Smooth muscle cell of the umbilical artery (primary cell): ENCODE results near the gene CPLX3. TPM values are rescaled to one million over a fixed set of nuclear protein-coding genes. Genes with fewer than 3 reads are reported as not detected.

ENCODE experiments used
- total RNA-seq: library from RNA; depleted of rRNA; stranded (reverse); fragments of >200 nt; gene quantifications from 2 replicates; pipeline ENCODE4 v1.2.3, GENCODE V29; 2014

Gene CPLX3
- total RNA-seq: not detected in 2 replicates

GRCh38 chr15:74826364-74826819 is at the start of gene CPLX3:
TSS of gene CPLX3 (plus strand) at chr15:74826627. CDS start at chr15:74826704, 77 bp downstream.

GRCh38 chr15:74781431-74782258 is 44.8 kb upstream of the CPLX3 start, which contains the start of gene CSK:
TSS of gene CSK (plus strand) at chr15:74782080. CDS start at chr15:74798298, 16,218 bp downstream.

GRCh38 chr15:74812533-74812932 is 13.9 kb upstream of the CPLX3 start, which contains the start of gene LMAN1L:
TSS of gene LMAN1L (plus strand) at chr15:74812835. CDS start at chr15:74812855, 20 bp downstream.

GRCh38 chr15:74842581-74843444 is 16.4 kb downstream of the CPLX3 start, which contains the start of gene ULK3:
TSS of gene ULK3 (minus strand) at chr15:74843156. CDS start at chr15:74843105, 51 bp downstream.

GRCh38 chr15:74873036-74873755 is 46.8 kb downstream of the CPLX3 start, which contains the start of gene SCAMP2:
TSS of gene SCAMP2 (minus strand) at chr15:74873365. CDS start at chr15:74873255, 110 bp downstream.

Other genes with a start within 250 kb of the CPLX3 start
- 54.3 and 55.3 TPM in 2 replicates for gene CLK3, start 210.8 kb upstream of the CPLX3 start, total RNA-seq
- 8.9 and 17.8 TPM in 2 replicates for gene EDC3, start 130.6 kb upstream of the CPLX3 start, total RNA-seq
- gene CYP1A1, start 101.1 kb upstream of the CPLX3 start, total RNA-seq: 0.30 TPM in 1 of 2 replicates, not detected in the other
- not detected in 2 replicates for gene CYP1A2, start 77.8 kb upstream of the CPLX3 start, total RNA-seq
- gene CSK, start 44.5 kb upstream of the CPLX3 start, total RNA-seq: 23.5 and 63.5 TPM in 2 replicates
- gene LMAN1L, start 13.8 kb upstream of the CPLX3 start, total RNA-seq: not detected in 2 replicates
- 14.0 and 23.5 TPM in 2 replicates for gene ULK3, start 16.5 kb downstream of the CPLX3 start, total RNA-seq
- 19.0 and 35.3 TPM in 2 replicates for gene SCAMP2, start 46.7 kb downstream of the CPLX3 start, total RNA-seq
- 68.3 and 108 TPM in 2 replicates for gene MPI, start 63.4 kb downstream of the CPLX3 start, total RNA-seq
- 55.5 and 60.9 TPM in 2 replicates for gene FAM219B, start 80.2 kb downstream of the CPLX3 start, total RNA-seq
- 28.2 and 43.4 TPM in 2 replicates for gene COX5A, start 111.4 kb downstream of the CPLX3 start, total RNA-seq
- 3.5 and 3.6 TPM in 2 replicates for gene RPP25, start 130.1 kb downstream of the CPLX3 start, total RNA-seq
- 0.51 and 0.89 TPM in 2 replicates for gene SCAMP5, start 168.9 kb downstream of the CPLX3 start, total RNA-seq
- gene PPCDC, start 197.0 kb downstream of the CPLX3 start, total RNA-seq: 6.2 and 7.4 TPM in 2 replicates